CD4-positive, alpha-beta T cell treated with Interleukin-1 beta for 1 hour (primary cell): ENCODE measurements around the gene SPRR2E.
"Not testable (repeated sequence)": the region's sequence is repeated elsewhere in the genome, so short reads cannot be mapped to it uniquely, and the experiment has no call there.

Experiments
- DNase-seq, 2 donors: peaks; one replicate each; pipeline ENCODE4 v3.0.0-alpha.2; 2020 to 2022

Gene SPRR2E

GRCh38 chr1:153058826-153059784 is 35.2 kb downstream of the SPRR2E start:
- no peak for DNase-seq

- no peak for DNase-seq
Measured at GRCh38 chr1:153058154-153058553, 36.2 kb downstream of the SPRR2E start.

GRCh38 chr1:153057375-153057774 is 37.0 kb downstream of the SPRR2E start, which contains the start of gene SPRR2A:
SPRR2A (minus strand) TSS chr1:153057512; CDS start chr1:153056735, 777 bp downstream.
- DNase-seq: no peak

DNA sequence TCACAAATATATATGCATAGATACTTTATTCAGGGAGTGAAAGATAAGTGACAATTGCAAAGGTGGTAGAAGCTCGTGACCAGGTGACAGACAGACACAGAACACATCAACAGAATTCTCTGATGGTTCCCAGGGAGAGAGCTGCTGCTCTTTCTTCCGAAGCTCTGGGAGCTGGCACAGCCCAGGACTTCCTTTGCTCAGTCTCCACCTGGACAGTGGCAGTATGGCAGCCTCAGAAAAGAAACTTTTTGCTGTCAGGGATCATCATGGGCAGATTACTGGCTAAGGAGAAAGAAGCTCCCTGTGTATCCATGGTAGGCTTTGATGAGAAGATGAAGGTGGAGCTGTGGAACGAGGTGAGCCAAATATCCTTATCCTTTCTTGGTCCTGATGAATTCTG is 38.2 kb downstream of the SPRR2E start:
- DNase-seq: not testable (repeated sequence)

GRCh38 chr1:153049211-153049610 is 45.1 kb downstream of the SPRR2E start:
- no peak for DNase-seq
